ENCODE data around the gene ZNF831. TPM values are rescaled to one million over a fixed set of nuclear protein-coding genes. Genes with fewer than 3 reads are reported as not detected.

Gene ZNF831
- polyA plus RNA-seq, 1 of the 3 experiments (the other 2 are of a cell fraction): not detected

DNA sequence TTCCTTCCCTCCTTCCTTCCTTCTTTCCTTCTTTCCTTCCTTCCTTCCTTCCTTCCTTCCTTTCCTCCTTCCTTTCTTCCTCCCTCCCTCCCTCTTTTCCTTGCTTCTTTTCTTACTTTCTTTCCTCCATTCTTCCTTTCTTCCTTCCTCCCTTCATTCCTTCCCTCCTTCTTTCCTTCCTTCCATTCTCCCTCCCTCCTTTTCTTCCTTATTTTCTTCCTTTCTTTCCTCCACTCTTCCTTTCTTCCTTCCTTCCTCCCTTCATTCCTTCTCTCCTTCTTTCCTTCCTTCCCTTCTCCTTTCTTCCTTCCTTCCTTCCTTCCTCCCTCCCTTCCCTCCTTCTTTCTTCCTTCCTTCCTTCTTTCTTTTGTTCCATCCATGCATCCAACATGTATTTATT, 101.7 kb downstream of the ZNF831 start:
- Histone ChIP-seq H3K9ac (no peak overlapping the region), H3K4me1 (ENCODE audit: control insufficient read depth in 1 of 2, insufficient read depth in 2 of 2, low read depth in 1 of 2, low read length in 1 of 2) (peaks cover 0 to 3% of the 10 kb centered on the region in 2 experiments; a peak in 1 of 4 replicates), H2AFZ (ENCODE audit: low read depth) (no peak overlapping the region), H3K9me2 (no peaks in the 10 kb centered on the region), H3K4me2 (no peak overlapping the region), H3K4me3 (ENCODE audit: low read depth in 2 of 2, low read length in 1 of 2) (no peak overlapping the region), H3K79me2 (ENCODE audit: insufficient read depth) (no peaks in the 10 kb centered on the region), H3F3A (replicated peaks; ENCODE audit: insufficient read depth) (no peaks in the 10 kb centered on the region), H3K27ac (ENCODE audit: low read depth in 2 of 2, low read length in 1 of 2) (no peak overlapping the region), H3K27me3 (ENCODE audit: insufficient read depth) (no peaks in the 10 kb centered on the region; the same call in 1 of the 2 replicates), H3K36me3 (replicated peaks in 1 of 2; ENCODE audit: control insufficient read depth in 1 of 2, insufficient read depth in 2 of 2, low read length in 1 of 2) (no peaks in the 10 kb centered on the region), H4K20me1 (ENCODE audit: insufficient read depth) (no peaks in the 10 kb centered on the region), H3K9me3 (no peaks in the 10 kb centered on the region)
- ChIA-PET POLR2A (interaction anchor here (0.7 kb wide), 1 partner anchor 502 kb away, joined by 3 read pairs; no protein-coding TSS in a partner anchor), CTCF (no interaction called here)
- DNase-seq: no peak
- TF ChIP-seq MXI1 (IDR thresholded peaks at IDR 0.05; ENCODE audit: low read depth, low read length) (no peak), FOXM1 (IDR thresholded peaks at IDR 0.05; ENCODE audit: low read depth) (no peak), USF1 (IDR thresholded peaks at IDR 0.05; ENCODE audit: borderline replicate concordance, low read depth) (no peak), GABPA (IDR thresholded peaks at IDR 0.05; ENCODE audit: low read depth) (no peak)

GRCh38 chr20:59268870-59269269, 105.2 kb downstream of the ZNF831 start:
- TF ChIP-seq GATA2 (CRISPR knock-in tag; IDR thresholded peaks at IDR 0.05) (no peak), FOXJ3 (CRISPR knock-in tag; IDR thresholded peaks at IDR 0.05) (no peak), YY1 (IDR thresholded peaks at IDR 0.05; ENCODE audit: low read depth) (no peak), MEF2A (IDR thresholded peaks at IDR 0.05; ENCODE audit: borderline replicate concordance, low read depth) (no peak), POLR2AphosphoS5 (IDR thresholded peaks at IDR 0.05; ENCODE audit: low read depth, low read length) (no peak), NRF1 (IDR thresholded peaks at IDR 0.05; ENCODE audit: low read depth, low read length) (no peak), SIN3A (IDR thresholded peaks at IDR 0.05; ENCODE audit: borderline replicate concordance, low read depth, low read length) (no peak), RFX5 (IDR thresholded peaks at IDR 0.05; ENCODE audit: low read length) (no peak), NFIC (IDR thresholded peaks at IDR 0.05; ENCODE audit: borderline replicate concordance) (no peak), TCF12 (IDR thresholded peaks at IDR 0.05) (no peak), MAX (IDR thresholded peaks at IDR 0.05; ENCODE audit: low read depth) (no peak), ZBTB33 (IDR thresholded peaks at IDR 0.05; ENCODE audit: borderline replicate concordance, low read depth) (no peak), TAF1 (IDR thresholded peaks at IDR 0.05; ENCODE audit: borderline replicate concordance, low read depth, low read length) (no peak), CHD2 (IDR thresholded peaks at IDR 0.05; ENCODE audit: low read length, partially characterized antibody) (no peak), RCOR1 (IDR thresholded peaks at IDR 0.05; ENCODE audit: low read length) (no peak), REST (IDR thresholded peaks at IDR 0.05; ENCODE audit: low read depth, low read length) (no peak), EZH2phosphoT487 (IDR thresholded peaks at IDR 0.05; ENCODE audit: borderline replicate concordance, low read depth) (no peak), MXI1 (IDR thresholded peaks at IDR 0.05; ENCODE audit: low read depth, low read length) (no peak)
- no peaks in the 10 kb centered on the region; the same call in 1 of the 2 replicates for H3K27me3 ChIP-seq (ENCODE audit: insufficient read depth)
- ChIA-PET CTCF (interaction anchor here (0.8 to 3.4 kb wide), 4 partner anchors 9 to 227 kb away, joined by 3 to 11 read pairs (median 3); no protein-coding TSS in a partner anchor), POLR2A (no interaction called here)
- H3K9me3 ChIP-seq: no peaks in the 10 kb centered on the region
- H3K9me2 ChIP-seq: no peaks in the 10 kb centered on the region
- 56% methylated on average over 3 of the region's 3 CpGs for WGBS (ENCODE audit: low lambda C conversion rate)
- H3K27ac ChIP-seq (ENCODE audit: low read depth in 2 of 2, low read length in 1 of 2): no peak overlapping the region
- peaks cover 0 to 3% of the 10 kb centered on the region in 2 experiments; a peak in 1 of 4 replicates for H3K4me1 ChIP-seq (ENCODE audit: control insufficient read depth in 1 of 2, insufficient read depth in 2 of 2, low read depth in 1 of 2, low read length in 1 of 2)
- H2AFZ ChIP-seq (ENCODE audit: low read depth): no peak overlapping the region
- no peak for DNase-seq
- H3K4me2 ChIP-seq: no peak overlapping the region
- H3K4me3 ChIP-seq (ENCODE audit: low read depth in 2 of 2, low read length in 1 of 2): no peak overlapping the region
- H3K79me2 ChIP-seq (ENCODE audit: insufficient read depth): no peaks in the 10 kb centered on the region
- H3K9ac ChIP-seq: no peak overlapping the region
- no peaks in the 10 kb centered on the region for H3F3A ChIP-seq (replicated peaks; ENCODE audit: insufficient read depth)
- H3K36me3 ChIP-seq (replicated peaks in 1 of 2; ENCODE audit: control insufficient read depth in 1 of 2, insufficient read depth in 2 of 2, low read length in 1 of 2): no peaks in the 10 kb centered on the region
- no peaks in the 10 kb centered on the region for H4K20me1 ChIP-seq (ENCODE audit: insufficient read depth)
